OCI-LY1 (cell line): ENCODE measurements around the gene PTX4.

ENCODE experiments used
- H2AFZ ChIP-seq: fragments of 200-600 bp; sonication (generic), shearing (Covaris generic); 2 replicates; pipeline ENCODE4 v1.6.0; 2014; ENCODE audit warnings: antibody characterized with exemption, mild to moderate bottlenecking, low read length
- H3F3A ChIP-seq: fragments of 200-600 bp; sonication (generic), shearing (Covaris generic); 2 replicates; pipeline ENCODE4 v1.6.0; 2014; ENCODE audit warnings: mild to moderate bottlenecking, antibody characterized with exemption, low read length, moderate library complexity; ENCODE audit not compliant: insufficient read depth
- H3K27ac ChIP-seq: fragments of 200-600 bp; sonication (generic); 2 replicates; pipeline ENCODE4 v1.5.1; 2014; ENCODE audit warnings: low read length, mixed run types, mild to moderate bottlenecking, low read depth; ENCODE audit not compliant: poor library complexity, severe bottlenecking
- H3K27me3 ChIP-seq: fragments of 200-600 bp; sonication (generic); 2 replicates; pipeline ENCODE4 v1.6.0; 2014; ENCODE audit warnings: antibody characterized with exemption, mild to moderate bottlenecking, low read length, moderate library complexity; ENCODE audit not compliant: insufficient read depth
- H3K36me3 ChIP-seq: fragments of 200-600 bp; sonication (generic); 2 replicates; pipeline ENCODE4 v1.6.1; 2014; ENCODE audit warnings: mild to moderate bottlenecking, antibody characterized with exemption, low read length, moderate library complexity, mixed read lengths; ENCODE audit not compliant: insufficient read depth
- H3K4me1 ChIP-seq: fragments of 200-600 bp; sonication (generic); 2 replicates; pipeline ENCODE4 v1.5.1; 2014; ENCODE audit warnings: mild to moderate bottlenecking, low read length, moderate library complexity; ENCODE audit not compliant: insufficient read depth, severe bottlenecking
- H3K4me2 ChIP-seq: fragments of 200-600 bp; sonication (generic), shearing (Covaris generic); 2 replicates; pipeline ENCODE4 v1.6.1; 2014; ENCODE audit warnings: low read length
- H3K4me3 ChIP-seq: fragments of 200-600 bp; sonication (generic); 2 replicates; pipeline ENCODE4 v1.5.1; 2014; ENCODE audit warnings: low read length, low read depth, mild to moderate bottlenecking, mixed read lengths; ENCODE audit not compliant: poor library complexity, severe bottlenecking
- H3K79me2 ChIP-seq: fragments of 200-600 bp; shearing (Covaris generic); 2 replicates; pipeline ENCODE4 v1.6.1; 2016; ENCODE audit warnings: mixed run types, low read length, mixed read lengths; ENCODE audit not compliant: insufficient read depth
- H3K9ac ChIP-seq: fragments of 200-600 bp; sonication (generic), shearing (Covaris generic); 2 replicates; pipeline ENCODE4 v1.6.1; 2014; ENCODE audit warnings: mild to moderate bottlenecking, low read length, mixed read lengths
- H3K9me2 ChIP-seq: fragments of 200-600 bp; sonication (generic), shearing (Covaris generic); 2 replicates; pipeline ENCODE4 v1.6.1; 2014; ENCODE audit warnings: low read depth, mild to moderate bottlenecking, low read length, mixed read lengths
- H3K9me3 ChIP-seq: fragments of 200-600 bp; shearing (Covaris generic); 2 replicates; pipeline ENCODE4 v1.6.1; 2014; ENCODE audit warnings: low read length, mixed read lengths
- H4K20me1 ChIP-seq: fragments of 200-600 bp; sonication (generic), shearing (Covaris generic); 2 replicates; pipeline ENCODE4 v1.6.0; 2016; ENCODE audit warnings: mild to moderate bottlenecking, low read length; ENCODE audit not compliant: insufficient read depth
- CTCF ChIP-seq: fragments of 200-600 bp; sonication (generic), shearing (Covaris generic); IDR thresholded peaks from 2 replicates; pipeline ENCODE4 v1.5.1; 2017; ENCODE audit warnings: mild to moderate bottlenecking, antibody characterized with exemption, low read length, moderate library complexity, mixed read lengths
- EZH2 ChIP-seq: fragments of 200-600 bp; sonication (generic), shearing (Covaris generic); IDR thresholded peaks from 2 replicates; pipeline ENCODE4 v1.8.0; 2017; ENCODE audit warnings: borderline replicate concordance, mixed run types, mild to moderate bottlenecking, antibody characterized with exemption, low read length, moderate library complexity, mixed read lengths

PTX4 gene

DNA sequence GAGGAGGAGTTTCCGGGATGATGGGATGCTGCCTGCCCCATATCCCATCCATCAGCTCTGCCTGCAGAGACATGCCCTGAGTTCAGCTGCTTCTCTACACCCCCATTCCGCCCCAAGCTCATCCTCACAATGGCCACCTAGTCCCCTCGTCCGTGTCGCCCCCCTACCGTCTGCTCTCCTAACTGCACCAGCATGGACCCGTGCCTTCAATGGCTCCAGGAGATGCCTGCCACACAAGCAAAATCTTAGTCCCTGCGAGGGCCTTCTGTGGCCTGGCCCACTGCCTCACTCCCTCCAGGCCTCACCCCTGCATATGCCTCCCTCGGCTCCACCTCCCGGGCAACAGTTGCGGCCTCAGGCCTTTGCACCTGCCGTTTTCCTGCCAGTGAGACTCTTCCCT is 2.6 kb upstream of the PTX4 start:
- no peak overlapping the region for H2AFZ ChIP-seq
- peaks cover 18% of the 10 kb centered on the region for H3K4me1 ChIP-seq
- H3K9me2 ChIP-seq = no peaks in the 10 kb centered on the region
- no peak overlapping the region for H3K27ac ChIP-seq
- H3F3A ChIP-seq = no peaks in the 10 kb centered on the region
- H3K9me3 ChIP-seq = no peaks in the 10 kb centered on the region
- H3K36me3 ChIP-seq = peaks cover 10% of the 10 kb centered on the region; the same call in 1 of the 2 replicates
- no peak overlapping the region for H3K9ac ChIP-seq
- H4K20me1 ChIP-seq = no peaks in the 10 kb centered on the region
- peak; percentile 19; the same call in 1 of the 2 replicates for TF ChIP-seq CTCF
- no peak for TF ChIP-seq EZH2
- H3K4me2 ChIP-seq = no peak overlapping the region
- H3K27me3 ChIP-seq = peaks cover 10% of the 10 kb centered on the region; the same call in 1 of the 2 replicates
- no peak overlapping the region for H3K4me3 ChIP-seq
- no peaks in the 10 kb centered on the region for H3K79me2 ChIP-seq

- H3K4me1 ChIP-seq = peaks cover 10% of the 10 kb centered on the region
- no peak overlapping the region for H3K4me3 ChIP-seq
- H3K27me3 ChIP-seq = peaks cover 10% of the 10 kb centered on the region; the same call in 1 of the 2 replicates
- H4K20me1 ChIP-seq = no peaks in the 10 kb centered on the region
- H2AFZ ChIP-seq = no peak overlapping the region
- H3F3A ChIP-seq = no peaks in the 10 kb centered on the region
- no peaks in the 10 kb centered on the region for H3K79me2 ChIP-seq
- H3K36me3 ChIP-seq = no peaks in the 10 kb centered on the region
- no peaks in the 10 kb centered on the region for H3K9me2 ChIP-seq
- no peak overlapping the region for H3K9ac ChIP-seq
- H3K27ac ChIP-seq = no peak overlapping the region
- no peak overlapping the region for H3K4me2 ChIP-seq
- TF ChIP-seq EZH2 (no peak), CTCF (no peak)
- no peaks in the 10 kb centered on the region for H3K9me3 ChIP-seq
These were observed 333 bp upstream of the PTX4 start for GRCh38 chr16:1489077-1489476.

DNA sequence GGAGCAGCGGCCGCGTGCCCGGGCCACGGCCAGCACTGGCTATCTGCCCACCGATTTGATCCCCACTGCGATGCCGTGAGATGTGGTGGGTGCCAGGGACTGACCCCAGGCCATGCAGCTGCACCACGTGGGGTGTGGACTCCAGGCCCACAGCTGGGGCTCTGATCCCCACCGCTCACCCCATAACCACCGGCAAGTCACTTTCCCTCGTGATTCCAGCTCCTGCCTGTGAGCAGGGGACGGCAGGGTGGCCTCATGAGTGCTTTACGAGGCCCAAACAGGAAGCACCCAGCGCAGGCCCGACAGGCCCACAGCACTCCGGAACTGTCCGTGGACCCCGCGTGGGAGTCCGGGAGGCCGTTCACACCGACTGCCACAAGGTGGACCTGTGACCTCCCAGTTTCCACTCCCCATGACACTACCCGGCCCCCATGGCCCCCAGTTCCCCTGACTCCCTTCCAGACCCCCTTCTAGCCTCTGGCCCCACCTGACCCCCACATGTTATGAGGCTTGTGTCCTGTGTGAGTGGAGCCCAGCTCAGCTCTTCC is 616 bp downstream of the PTX4 start:
- Histone ChIP-seq H3K4me3 (no peak overlapping the region), H3K36me3 (no peaks in the 10 kb centered on the region), H3K9me3 (no peaks in the 10 kb centered on the region), H3F3A (no peaks in the 10 kb centered on the region), H4K20me1 (no peaks in the 10 kb centered on the region), H3K9me2 (no peaks in the 10 kb centered on the region), H3K79me2 (no peaks in the 10 kb centered on the region), H2AFZ (no peak overlapping the region), H3K27ac (no peak overlapping the region), H3K4me2 (no peak overlapping the region), H3K4me1 (peaks cover 9% of the 10 kb centered on the region), H3K27me3 (peaks cover 16% of the 10 kb centered on the region; the same call in 1 of the 2 replicates), H3K9ac (no peak overlapping the region)
- TF ChIP-seq CTCF (no peak), EZH2 (no peak)
